Fibroblast of the aortic adventitia (primary cell): ENCODE results near the gene GPR68. TPM values are rescaled to one million over a fixed set of nuclear protein-coding genes. Genes with fewer than 3 reads are reported as not detected.

Experiments
- DNase-seq: peaks from one replicate; pipeline ENCODE4 v3.0.0-alpha.2; 2010; ENCODE audit warnings: low read depth
- H3K4me3 ChIP-seq: 2 replicates; pipeline ENCODE4 v1.5.1; 2011; ENCODE audit warnings: low read depth, mild to moderate bottlenecking, control low read depth, low read length, moderate library complexity
- total RNA-seq: library from RNA; depleted of rRNA; stranded (reverse); fragments of >200 nt; gene quantifications from 2 replicates; pipeline ENCODE4 v1.2.3, GENCODE V29; 2012; ENCODE audit warnings: low replicate concordance
- TF ChIP-seq, protein P1 (sequence below): IDR thresholded peaks from 2 replicates; pipeline ENCODE4 v1.5.1; 2011; ENCODE audit warnings: mild to moderate bottlenecking, low read length, control low read depth, inconsistent platforms; ENCODE audit not compliant: insufficient read depth

Gene GPR68
- total RNA-seq, 1 donor: 17.1 TPM

DNA sequence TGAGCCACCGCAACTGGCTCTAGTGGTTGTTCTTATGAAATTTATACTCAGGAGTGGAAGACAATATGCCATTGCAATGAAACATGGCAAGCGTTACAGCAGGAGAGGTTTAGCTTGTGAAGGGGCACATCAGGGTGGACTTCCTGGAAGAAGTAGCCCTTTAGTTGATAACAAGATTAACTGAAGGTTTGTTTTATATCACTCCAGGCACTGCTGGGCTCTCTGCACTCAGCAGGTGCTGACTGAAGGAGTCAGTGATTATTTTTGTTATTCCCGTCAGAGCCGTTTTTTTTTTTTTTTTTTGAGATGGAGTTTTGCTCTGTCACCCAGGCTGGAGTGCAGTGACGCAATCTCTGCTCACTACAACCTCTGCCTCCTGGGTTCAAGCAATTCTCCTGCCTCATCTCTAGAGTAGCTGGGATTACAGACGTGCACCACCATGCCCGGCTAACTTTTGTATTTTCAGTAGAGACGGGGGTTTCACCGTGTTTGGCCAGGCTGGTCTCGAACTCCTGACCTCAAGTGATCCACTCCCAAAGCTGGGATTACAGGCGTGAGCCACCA is 17.6 kb upstream of the GPR68 start:
- H3K4me3 ChIP-seq: no peak overlapping the region
- TF ChIP-seq, protein P1, sequence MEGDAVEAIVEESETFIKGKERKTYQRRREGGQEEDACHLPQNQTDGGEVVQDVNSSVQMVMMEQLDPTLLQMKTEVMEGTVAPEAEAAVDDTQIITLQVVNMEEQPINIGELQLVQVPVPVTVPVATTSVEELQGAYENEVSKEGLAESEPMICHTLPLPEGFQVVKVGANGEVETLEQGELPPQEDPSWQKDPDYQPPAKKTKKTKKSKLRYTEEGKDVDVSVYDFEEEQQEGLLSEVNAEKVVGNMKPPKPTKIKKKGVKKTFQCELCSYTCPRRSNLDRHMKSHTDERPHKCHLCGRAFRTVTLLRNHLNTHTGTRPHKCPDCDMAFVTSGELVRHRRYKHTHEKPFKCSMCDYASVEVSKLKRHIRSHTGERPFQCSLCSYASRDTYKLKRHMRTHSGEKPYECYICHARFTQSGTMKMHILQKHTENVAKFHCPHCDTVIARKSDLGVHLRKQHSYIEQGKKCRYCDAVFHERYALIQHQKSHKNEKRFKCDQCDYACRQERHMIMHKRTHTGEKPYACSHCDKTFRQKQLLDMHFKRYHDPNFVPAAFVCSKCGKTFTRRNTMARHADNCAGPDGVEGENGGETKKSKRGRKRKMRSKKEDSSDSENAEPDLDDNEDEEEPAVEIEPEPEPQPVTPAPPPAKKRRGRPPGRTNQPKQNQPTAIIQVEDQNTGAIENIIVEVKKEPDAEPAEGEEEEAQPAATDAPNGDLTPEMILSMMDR: no peak
- DNase-seq: no peak

DNA sequence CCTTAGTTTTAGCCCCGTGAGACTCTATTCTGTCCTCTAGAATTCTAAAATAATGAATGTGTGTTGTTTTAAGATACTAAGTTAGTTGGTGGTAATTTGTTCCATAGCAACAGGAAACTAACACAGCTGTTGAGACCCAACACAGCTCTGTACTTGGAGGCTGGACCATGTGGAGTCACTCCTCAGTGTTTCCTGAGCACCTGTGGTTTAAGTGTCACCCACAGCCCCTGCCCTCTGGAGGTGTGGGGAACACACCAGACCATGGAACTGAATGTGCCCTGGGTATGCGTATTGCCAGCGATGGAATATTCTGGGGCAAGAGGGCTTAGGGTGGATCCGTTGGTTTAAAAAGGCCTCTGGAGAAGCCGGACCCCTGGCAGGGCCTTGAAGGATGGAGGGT is 16.6 kb upstream of the GPR68 start:
- TF ChIP-seq, protein P1: no peak
- no peak for DNase-seq
- no peak overlapping the region for H3K4me3 ChIP-seq

DNA sequence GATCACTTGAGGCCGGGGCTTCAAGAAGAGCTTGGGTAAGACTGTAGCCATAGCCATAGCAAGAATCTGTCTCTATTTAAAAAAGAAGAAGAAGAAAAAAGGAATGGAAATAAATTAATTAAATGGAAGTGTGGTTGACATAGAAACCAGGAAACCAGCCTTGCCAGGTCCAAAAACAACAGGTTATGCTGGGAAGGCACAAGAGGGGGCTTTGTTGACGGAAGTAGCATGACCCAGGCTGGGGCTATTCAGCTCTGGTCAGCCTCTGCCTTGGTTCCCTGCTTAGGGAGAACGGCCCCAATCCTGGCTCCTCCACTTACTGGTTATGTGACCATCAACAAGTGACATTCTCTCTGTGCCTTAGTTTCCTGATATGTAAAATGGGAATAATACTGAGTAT is 14.4 kb upstream of the GPR68 start:
- no peak overlapping the region for H3K4me3 ChIP-seq
- TF ChIP-seq, protein P1: no peak
- no peak for DNase-seq

DNA sequence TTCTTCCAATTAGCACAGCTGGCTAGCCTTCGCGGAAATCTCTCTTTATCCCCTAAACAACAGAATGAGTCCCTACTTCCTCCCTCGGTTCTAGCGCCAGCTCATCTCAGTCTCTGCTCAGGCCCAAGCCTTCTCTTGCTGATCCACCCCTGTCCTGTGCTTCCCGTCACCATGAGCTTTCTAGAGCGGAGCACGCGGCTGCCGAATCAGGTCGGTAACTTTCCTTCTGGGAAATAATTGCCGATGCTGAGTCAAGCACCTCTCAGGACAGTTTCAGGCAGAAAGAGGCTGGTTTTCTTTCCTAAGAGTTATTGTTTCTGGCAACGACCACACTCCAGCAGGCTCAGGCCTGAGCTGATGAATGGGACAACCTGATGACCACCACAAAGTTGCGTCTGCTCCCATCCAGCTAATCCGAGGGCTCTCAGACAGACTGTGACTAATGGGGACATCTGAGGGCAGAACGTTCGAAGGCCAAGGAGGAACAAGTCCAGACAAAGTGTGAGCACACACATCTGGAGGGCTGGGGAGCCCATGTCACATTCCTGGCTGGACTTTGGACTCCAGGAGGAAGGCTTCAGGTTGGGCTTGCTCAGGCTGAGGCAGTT is 13.6 kb upstream of the GPR68 start:
- TF ChIP-seq, protein P1: no peak
- H3K4me3 ChIP-seq: no peak overlapping the region
- peak; percentile 90 for DNase-seq

DNA sequence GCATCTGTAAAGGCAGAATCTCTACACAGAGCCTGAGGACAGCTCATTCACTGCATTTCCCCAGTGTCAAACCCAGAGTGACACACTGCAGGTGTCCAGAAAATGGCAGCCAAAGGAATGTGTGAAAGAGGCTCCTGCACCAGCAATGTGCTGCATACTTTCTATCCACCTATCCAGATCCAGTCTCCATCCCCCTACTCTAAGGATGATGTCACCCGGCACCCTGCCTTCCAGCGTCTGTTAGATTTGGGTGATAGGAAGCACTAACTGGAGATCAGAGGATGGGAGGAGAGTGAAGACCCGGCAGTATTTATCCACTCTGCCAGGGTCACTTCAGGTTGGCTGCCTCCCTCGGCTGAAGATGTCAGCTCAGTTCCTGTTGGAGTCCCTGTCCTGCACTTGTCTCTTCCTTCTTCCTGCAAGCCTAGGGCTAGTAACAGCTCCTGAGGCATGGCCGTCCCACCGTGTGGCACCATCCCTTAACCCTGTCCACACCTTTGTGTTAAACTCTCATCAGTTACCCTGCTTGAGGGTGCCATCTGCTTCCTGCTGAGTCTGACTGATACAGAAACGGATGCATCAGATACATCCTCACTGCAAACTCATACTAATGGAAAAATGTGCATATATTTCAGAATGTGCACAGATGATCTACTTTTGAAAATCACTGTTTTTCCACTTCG is 13.0 kb upstream of the GPR68 start:
- TF ChIP-seq, protein P1: no peak
- no peak for DNase-seq
- H3K4me3 ChIP-seq: no peak overlapping the region

DNA sequence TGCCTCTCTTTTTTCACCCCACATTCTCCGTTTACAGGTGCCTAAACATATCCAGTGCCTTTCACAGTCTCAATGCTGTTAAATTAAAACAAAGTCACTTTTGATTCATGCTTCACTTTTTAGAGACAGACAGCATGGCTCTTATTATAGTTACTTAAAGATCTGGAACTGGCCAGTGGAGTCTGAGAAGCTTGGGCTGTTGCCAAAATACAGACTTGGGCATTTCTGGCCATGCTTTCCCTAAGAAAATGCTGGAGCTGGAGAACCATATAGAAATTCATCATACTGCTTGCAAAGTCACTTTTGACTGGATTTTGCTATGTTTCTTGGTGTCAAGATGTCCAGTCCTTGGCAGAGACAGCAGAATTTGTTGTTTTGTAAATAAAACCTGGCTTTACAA is 12.2 kb upstream of the GPR68 start:
- peak; percentile 52 for DNase-seq
- TF ChIP-seq, protein P1: no peak
- H3K4me3 ChIP-seq: no peak overlapping the region
